Measurements from ENCODE around the gene TMEM178B. TPM values are rescaled to one million over a fixed set of nuclear protein-coding genes. Genes with fewer than 3 reads are reported as not detected.

Gene TMEM178B
- total and polyA plus RNA-seq, 2 experiments from 2014 or later: 0.39 to 0.46 TPM

- Histone ChIP-seq H3K36me3 (no peaks in the 10 kb centered on the region), H3K27ac (no peak overlapping the region), H3K9me3 (ENCODE audit: low read depth) (no peaks in the 10 kb centered on the region), H3K4me1 (ENCODE audit: low read depth) (no peaks in the 10 kb centered on the region), H3K27me3 (no peaks in the 10 kb centered on the region), H3K4me3 (no peak overlapping the region)
- no peak for TF ChIP-seq CTCF (IDR thresholded peaks at IDR 0.05; ENCODE audit: low read depth, low read length)
- no peak for DNase-seq (ENCODE audit: low read depth in 1 of 2, low spot score in 1 of 2)
Measured at GRCh38 chr7:141352955-141353354, 279.1 kb downstream of the TMEM178B start.

- Histone ChIP-seq H3K36me3 (no peaks in the 10 kb centered on the region), H3K27me3 (no peaks in the 10 kb centered on the region), H3K27ac (no peak overlapping the region), H3K4me3 (no peak overlapping the region), H3K4me1 (ENCODE audit: low read depth) (no peaks in the 10 kb centered on the region), H3K9me3 (ENCODE audit: low read depth) (no peaks in the 10 kb centered on the region)
- DNase-seq (ENCODE audit: low read depth in 1 of 2, low spot score in 1 of 2): peak in 1 of 2 donors; percentile 76
- no peak for TF ChIP-seq CTCF (IDR thresholded peaks at IDR 0.05; ENCODE audit: low read depth, low read length)
Measured at GRCh38 chr7:141354251-141354650, 280.4 kb downstream of the TMEM178B start.

GRCh38 chr7:141355032-141355431, 281.2 kb downstream of the TMEM178B start:
- Histone ChIP-seq H3K36me3 (no peaks in the 10 kb centered on the region), H3K4me1 (ENCODE audit: low read depth) (no peaks in the 10 kb centered on the region), H3K27ac (no peak overlapping the region), H3K27me3 (no peaks in the 10 kb centered on the region), H3K9me3 (ENCODE audit: low read depth) (no peaks in the 10 kb centered on the region), H3K4me3 (no peak overlapping the region)
- peak in 1 of 2 donors; percentile 26 for DNase-seq (ENCODE audit: low read depth in 1 of 2, low spot score in 1 of 2)
- TF ChIP-seq CTCF (IDR thresholded peaks at IDR 0.05; ENCODE audit: low read depth, low read length): no peak

- Histone ChIP-seq H3K36me3 (no peaks in the 10 kb centered on the region), H3K27ac (no peak overlapping the region), H3K9me3 (ENCODE audit: low read depth) (no peaks in the 10 kb centered on the region), H3K27me3 (no peaks in the 10 kb centered on the region), H3K4me1 (ENCODE audit: low read depth) (peaks cover 3% of the 10 kb centered on the region), H3K4me3 (no peak overlapping the region)
- DNase-seq (ENCODE audit: low read depth in 1 of 2, low spot score in 1 of 2): peak in 1 of 2 donors; percentile 43
- no peak for TF ChIP-seq CTCF (IDR thresholded peaks at IDR 0.05; ENCODE audit: low read depth, low read length)
Measured at GRCh38 chr7:141356161-141356560, 282.3 kb downstream of the TMEM178B start.

- Histone ChIP-seq H3K27me3 (no peaks in the 10 kb centered on the region), H3K4me3 (no peak overlapping the region), H3K9me3 (ENCODE audit: low read depth) (no peaks in the 10 kb centered on the region), H3K36me3 (no peaks in the 10 kb centered on the region), H3K27ac (no peak overlapping the region), H3K4me1 (ENCODE audit: low read depth) (peaks cover 16% of the 10 kb centered on the region)
- no peak for DNase-seq (ENCODE audit: low read depth in 1 of 2, low spot score in 1 of 2)
- TF ChIP-seq CTCF (IDR thresholded peaks at IDR 0.05; ENCODE audit: low read depth, low read length): no peak
Measured at GRCh38 chr7:141358386-141358785, 284.5 kb downstream of the TMEM178B start.

GRCh38 chr7:141359262-141359661, 285.4 kb downstream of the TMEM178B start:
- H3K27me3 ChIP-seq: no peaks in the 10 kb centered on the region
- no peak for TF ChIP-seq CTCF (IDR thresholded peaks at IDR 0.05; ENCODE audit: low read depth, low read length)
- no peak overlapping the region for H3K4me3 ChIP-seq
- no peak overlapping the region for H3K27ac ChIP-seq
- peaks cover 16% of the 10 kb centered on the region for H3K4me1 ChIP-seq (ENCODE audit: low read depth)
- H3K9me3 ChIP-seq (ENCODE audit: low read depth): no peaks in the 10 kb centered on the region
- no peaks in the 10 kb centered on the region for H3K36me3 ChIP-seq
- DNase-seq (ENCODE audit: low read depth in 1 of 2, low spot score in 1 of 2): no peak

All from cardiac muscle cell (in vitro differentiated cells and primary cell).